PC-9 (cell line): ENCODE measurements around the gene FAM171A1. TPM values are rescaled to one million over a fixed set of nuclear protein-coding genes. Genes with fewer than 3 reads are reported as not detected.

ENCODE experiments used
- BruUV-seq: library from RNA; stranded (reverse); fragments of 400-500 nt; replicated peaks from 2 replicates; lab custom pipeline; 2021; lab: Mats Ljungman, UMichigan
- CTCF ChIA-PET: fragments of 300-600 bp; sonication (Branson Sonifier 250); formaldehyde crosslinking; loops from one replicate; lab custom pipeline; 2022; ENCODE audit warnings: antibody characterized with exemption; lab: Charles Lee
- POLR2A ChIA-PET: fragments of 300-600 bp; sonication (Branson Sonifier 250); formaldehyde crosslinking; loops from one replicate; lab custom pipeline; 2022; ENCODE audit warnings: antibody characterized with exemption; ENCODE audit not compliant: unreplicated experiment; lab: Charles Lee
- DNase-seq, 2 experiments: peaks; one replicate each; pipeline versions ENCODE4 v3.0.0 to v3.0.0-alpha.2; 2015 to 2022; ENCODE audit warnings: mixed read lengths in 1 of 2
- H2AFZ ChIP-seq: fragments of 200-600 bp; sonication (generic); 2 replicates; pipeline ENCODE4 v1.8.1; 2017; ENCODE audit warnings: antibody characterized with exemption
- H3F3A ChIP-seq: fragments of 200-600 bp; sonication (generic); 2 replicates; pipeline ENCODE4 v1.8.1; 2017; ENCODE audit warnings: antibody characterized with exemption, mild to moderate bottlenecking, low read depth; ENCODE audit not compliant: insufficient read depth
- H3K27ac ChIP-seq: fragments of 200-600 bp; sonication (generic); 2 replicates; pipeline ENCODE4 v1.6.1; 2016; ENCODE audit warnings: mixed run types
- H3K27me3 ChIP-seq: fragments of 200-600 bp; sonication (generic); 2 replicates; pipeline ENCODE4 v1.6.1; 2016; ENCODE audit warnings: low read depth, mixed run types; ENCODE audit not compliant: insufficient read depth
- H3K36me3 ChIP-seq: fragments of 200-600 bp; sonication (generic); 2 replicates; pipeline ENCODE4 v1.6.1; 2016; ENCODE audit warnings: low read depth, mixed run types
- H3K4me1 ChIP-seq: fragments of 200-600 bp; sonication (generic); replicated peaks from 2 replicates; pipeline ENCODE4 v1.6.1; 2016; ENCODE audit warnings: mixed run types; ENCODE audit not compliant: insufficient read depth
- H3K4me2 ChIP-seq: fragments of 200-600 bp; sonication (generic); 2 replicates; pipeline ENCODE4 v1.6.1; 2017; ENCODE audit warnings: mixed run types
- H3K4me3 ChIP-seq: fragments of 200-600 bp; sonication (generic); 2 replicates; pipeline ENCODE4 v1.6.1; 2016; ENCODE audit warnings: mixed run types
- H3K79me2 ChIP-seq: fragments of 200-600 bp; sonication (generic); 2 replicates; pipeline ENCODE4 v1.6.1; 2017; ENCODE audit warnings: low read depth, mixed run types
- H3K9me2 ChIP-seq: fragments of 200-600 bp; sonication (generic); 2 replicates; pipeline ENCODE4 v1.8.1; 2017; ENCODE audit warnings: mild to moderate bottlenecking; ENCODE audit not compliant: insufficient read depth
- H3K9me3 ChIP-seq: fragments of 200-600 bp; sonication (generic); 2 replicates; pipeline ENCODE4 v1.8.1; 2016; ENCODE audit warnings: low read depth; ENCODE audit not compliant: insufficient read depth
- H4K20me1 ChIP-seq: fragments of 200-600 bp; sonication (generic); 2 replicates; pipeline ENCODE4 v1.8.1; 2017; ENCODE audit not compliant: insufficient read depth
- CTCF ChIP-seq: fragments of 200-600 bp; sonication (generic); conservative IDR thresholded peaks from 2 replicates; pipeline ENCODE4 v1.6.1; 2017; ENCODE audit warnings: mixed run types, antibody characterized with exemption, mild to moderate bottlenecking, moderate library complexity
- EZH2 ChIP-seq: fragments of 200-600 bp; sonication (generic); IDR thresholded peaks from 2 replicates; pipeline ENCODE4 v1.8.0; 2017; ENCODE audit warnings: antibody characterized with exemption, low read depth
- intact Hi-C: fragments of 100-400 bp; cut with micrococcal nuclease; formaldehyde crosslinking; loops from one replicate; pipeline ENCODE4 v1.10.0; 2022; ENCODE audit not compliant: unreplicated experiment
- total RNA-seq: library from RNA; stranded (reverse); gene quantifications from 2 replicates; pipeline ENCODE4 v1.2.3, GENCODE V29; 2021

The FAM171A1 gene
- total RNA-seq, 1 experiment from 2014 or later, result 3.0 TPM

- Histone ChIP-seq H3K27ac (no peak overlapping the region), H3F3A (no peaks in the 10 kb centered on the region), H3K79me2 (no peaks in the 10 kb centered on the region), H3K4me2 (no peak overlapping the region), H3K9me3 (no peaks in the 10 kb centered on the region), H3K27me3 (peaks cover 5% of the 10 kb centered on the region; the same call in 1 of the 2 replicates), H3K4me1 (no peaks in the 10 kb centered on the region), H3K36me3 (no peaks in the 10 kb centered on the region), H3K4me3 (no peak overlapping the region), H2AFZ (no peak overlapping the region), H3K9me2 (no peaks in the 10 kb centered on the region), H4K20me1 (no peaks in the 10 kb centered on the region)
- TF ChIP-seq EZH2, result no peak
- ChIA-PET POLR2A (interaction anchor here (0.6 kb wide), 1 partner anchor 714 kb away, joined by 9 read pairs; no protein-coding TSS in a partner anchor), CTCF (no interaction called here)
- DNase-seq, result no peak
- intact Hi-C loops, result no loop called here
- no TSS peak for BruUV-seq
These were observed 129.8 kb downstream of the FAM171A1 start for GRCh38 chr10:15241306-15241705.

DNA sequence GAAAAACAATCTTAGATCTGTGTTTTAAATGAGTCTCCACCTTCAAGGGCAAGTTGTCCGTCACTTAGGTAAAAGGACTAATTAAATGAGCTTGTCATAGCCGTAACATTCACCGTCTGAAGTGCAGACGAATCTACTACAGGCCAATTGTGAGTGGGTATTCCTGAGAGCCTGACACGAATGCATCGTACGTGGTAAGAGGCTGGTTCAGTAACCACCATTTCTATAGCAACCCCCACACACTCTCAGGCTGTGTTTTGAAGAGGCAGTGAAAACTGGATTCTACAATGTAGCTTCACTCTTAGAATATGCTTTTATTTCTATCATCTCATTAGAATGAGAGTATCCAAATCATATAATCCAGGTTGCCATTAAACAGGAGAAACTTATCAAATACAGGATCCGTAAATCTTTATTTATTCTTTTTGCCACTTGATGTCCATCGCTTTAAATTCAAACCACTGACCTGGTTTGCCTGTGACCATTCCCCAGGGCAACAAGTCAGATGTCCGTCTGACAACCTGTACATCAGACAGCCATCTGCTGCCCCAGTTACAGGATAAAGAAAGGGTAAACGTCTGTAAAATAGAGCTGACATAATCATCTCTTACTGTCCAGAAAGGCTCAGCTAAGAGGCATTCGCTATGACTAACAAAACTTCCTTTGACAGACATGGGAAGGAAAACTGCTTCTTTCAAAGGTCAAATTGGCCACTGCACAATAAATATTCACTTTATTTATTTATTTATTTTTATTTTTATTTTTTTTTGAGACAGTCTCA is 132.3 kb downstream of the FAM171A1 start:
- H3K79me2 ChIP-seq, result no peaks in the 10 kb centered on the region
- H3K27me3 ChIP-seq, result 0 out of 2 replicates have a peak, but pooled peaks cover 5% of the 10 kb centered on the region
- intact Hi-C loops, result no loop called here
- no peaks in the 10 kb centered on the region for H4K20me1 ChIP-seq
- TF ChIP-seq CTCF, result no peak
- TF ChIP-seq EZH2, result no peak
- POLR2A ChIA-PET, result no interaction called here
- no TSS peak for BruUV-seq
- H3K9me3 ChIP-seq, result no peaks in the 10 kb centered on the region
- no peaks in the 10 kb centered on the region for H3K4me1 ChIP-seq
- no peak overlapping the region for H3K27ac ChIP-seq
- CTCF ChIA-PET, result interaction anchor here (0.6 kb wide), 1 partner anchor 226 kb away, joined by 8 read pairs; no protein-coding TSS in a partner anchor
- H2AFZ ChIP-seq, result no peak overlapping the region
- no peaks in the 10 kb centered on the region for H3K36me3 ChIP-seq
- no peaks in the 10 kb centered on the region for H3F3A ChIP-seq
- H3K4me2 ChIP-seq, result no peak overlapping the region
- no peak for DNase-seq
- no peaks in the 10 kb centered on the region for H3K9me2 ChIP-seq
- no peak overlapping the region for H3K4me3 ChIP-seq

- TF ChIP-seq EZH2 (no peak), CTCF (no peak)
- Histone ChIP-seq H3K4me1 (no peaks in the 10 kb centered on the region), H3K9me2 (no peaks in the 10 kb centered on the region), H3K27ac (no peak overlapping the region), H3K4me3 (no peak overlapping the region), H3F3A (no peaks in the 10 kb centered on the region), H3K4me2 (no peak overlapping the region), H4K20me1 (no peaks in the 10 kb centered on the region), H3K9me3 (no peaks in the 10 kb centered on the region), H3K79me2 (no peaks in the 10 kb centered on the region), H3K27me3 (peaks cover 5% of the 10 kb centered on the region; the same call in 1 of the 2 replicates), H2AFZ (no peak overlapping the region), H3K36me3 (no peaks in the 10 kb centered on the region)
- ChIA-PET CTCF (no interaction called here), POLR2A (interaction anchor here (0.6 kb wide), 1 partner anchor 699 kb away, joined by 3 read pairs; no protein-coding TSS in a partner anchor)
- intact Hi-C loops, result no loop called here
- no TSS peak for BruUV-seq
- peak in 1 of 2 experiments; percentile 41 for DNase-seq
These were observed 133.7 kb downstream of the FAM171A1 start for GRCh38 chr10:15237351-15237750.
